B cell (primary cell): ENCODE data around the gene ZNF84. TPM values are rescaled to one million over a fixed set of nuclear protein-coding genes. Genes with fewer than 3 reads are reported as not detected.

Experiments used
- ATAC-seq: fragments of 200-7000 bp; cut with Tn5 transposase; one replicate; pipeline ENCODE4 v1.10.0; 2021; ENCODE audit warnings: low read depth, mild to moderate bottlenecking, moderate number of reproducible peaks, moderate library complexity
- CTCF ChIA-PET: fragments of 350-600 bp; sonication (Branson Sonifier 250); formaldehyde crosslinking; loops from one replicate; lab custom pipeline; 2021; ENCODE audit warnings: antibody characterized with exemption, inconsistent platforms; lab: Charles Lee
- POLR2A ChIA-PET: fragments of 350-600 bp; sonication (Branson Sonifier 250); formaldehyde crosslinking; loops from one replicate; lab custom pipeline; 2021; ENCODE audit warnings: antibody characterized with exemption; lab: Charles Lee
- DNase-seq: peaks from one replicate; pipeline ENCODE4 v3.0.0; 2013
- H2AFZ ChIP-seq: 2 replicates; pipeline ENCODE4 v1.6.1; 2012; ENCODE audit warnings: mild to moderate bottlenecking, low read depth, low read length; ENCODE audit not compliant: insufficient read depth, poor library complexity, severe bottlenecking
- H3K27ac ChIP-seq, 2 donors: 1 replicate in 1 of 2; 2 replicates in 1 of 2; pipeline ENCODE4 v1.5.1; 2012 to 2013; ENCODE audit warnings: low read length in 2 of 2, mild to moderate bottlenecking in 2 of 2, moderate library complexity in 1 of 2
- H3K27me3 ChIP-seq, 4 experiments: fragments of 200-600 bp in 1 of 4; sonication (generic) in 1 of 4; replicated peaks in 1 of 4; 1 replicate in 2 of 4; 2 replicates in 2 of 4; pipeline versions ENCODE4 v1.6.1 to v1.7.0; 2013 to 2016; ENCODE audit warnings: low read length in 3 of 4, mild to moderate bottlenecking in 2 of 4, mixed read lengths in 1 of 4, moderate library complexity in 1 of 4; ENCODE audit not compliant: insufficient read depth in 4 of 4, control insufficient read depth in 3 of 4; ENCODE audit errors: control extremely low read depth in 1 of 4
- H3K36me3 ChIP-seq, 2 experiments: replicated peaks in 1 of 2; 1 replicate in 1 of 2; 2 replicates in 1 of 2; pipeline versions ENCODE4 v1.6.1 to v1.7.1; 2013; ENCODE audit warnings: low read length in 1 of 2; ENCODE audit not compliant: insufficient read depth in 2 of 2, control insufficient read depth in 1 of 2; ENCODE audit errors: control extremely low read depth in 1 of 2, extremely low read depth in 1 of 2
- H3K4me1 ChIP-seq, 2 donors: fragments of 200-600 bp in 1 of 2; sonication (generic) in 1 of 2; 1 replicate in 1 of 2; 2 replicates in 1 of 2; pipeline versions ENCODE4 v1.5.1 to v1.6.1; 2013 to 2017; ENCODE audit warnings: low read length in 2 of 2; ENCODE audit not compliant: control insufficient read depth in 2 of 2, insufficient read depth in 2 of 2
- H3K4me2 ChIP-seq: replicated peaks from 2 replicates; pipeline ENCODE3; 2012; ENCODE audit warnings: mild to moderate bottlenecking, low read depth, low read length; ENCODE audit not compliant: poor library complexity, severe bottlenecking
- H3K4me3 ChIP-seq, 5 experiments: fragments of 200-600 bp in 1 of 5; sonication (generic) in 1 of 5; 1 replicate in 3 of 5; 2 replicates in 2 of 5; pipeline versions ENCODE4 v1.5.1 to v1.7.0; 2011 to 2016; ENCODE audit warnings: low read length in 4 of 5, mild to moderate bottlenecking in 4 of 5, low read depth in 2 of 5, control low read depth in 1 of 5, moderate library complexity in 1 of 5; ENCODE audit not compliant: insufficient read depth in 1 of 5; ENCODE audit errors: control extremely low read depth in 1 of 5, extremely low read depth in 1 of 5
- H3K79me2 ChIP-seq: fragments of 200-600 bp; sonication (generic); one replicate; pipeline ENCODE4 v1.6.0; 2016; ENCODE audit warnings: low read length; ENCODE audit not compliant: control insufficient read depth, insufficient read depth
- H3K9ac ChIP-seq: fragments of 200-600 bp; sonication (generic); 2 replicates; pipeline ENCODE4 v1.6.1; 2017; ENCODE audit warnings: mild to moderate bottlenecking, low read length, moderate library complexity
- H3K9me3 ChIP-seq, 3 donors: one replicate each; pipeline versions ENCODE4 v1.6.1 to v1.7.1; 2013; ENCODE audit warnings: low read length in 2 of 3; ENCODE audit not compliant: control insufficient read depth in 2 of 3, insufficient read depth in 1 of 3; ENCODE audit errors: control extremely low read depth in 1 of 3
- H4K20me1 ChIP-seq: 2 replicates; pipeline ENCODE4 v1.6.0; 2012; ENCODE audit warnings: mild to moderate bottlenecking, low read length; ENCODE audit not compliant: insufficient read depth, control insufficient read depth, poor library complexity, severe bottlenecking
- H3K27ac Mint-ChIP-seq: one replicate; pipeline ENCODE4 v1.8.0; 2021; ENCODE audit warnings: mixed read lengths
- H3K27me3 Mint-ChIP-seq: one replicate; pipeline ENCODE4 v1.8.0; 2021; ENCODE audit warnings: mixed read lengths
- H3K4me1 Mint-ChIP-seq: one replicate; pipeline ENCODE4 v1.8.0; 2021; ENCODE audit warnings: mixed read lengths
- H3K4me3 Mint-ChIP-seq: one replicate; pipeline ENCODE4 v1.8.0; 2021; ENCODE audit warnings: mixed read lengths
- H3K9me3 Mint-ChIP-seq: one replicate; pipeline ENCODE4 v1.8.0; 2022; ENCODE audit warnings: mixed read lengths; ENCODE audit not compliant: insufficient read depth
- EZH2 ChIP-seq: IDR thresholded peaks from 2 replicates; pipeline ENCODE4 v1.6.1; 2012; ENCODE audit warnings: borderline replicate concordance, low read depth, mild to moderate bottlenecking, moderate library complexity, low read length; ENCODE audit not compliant: insufficient read depth, poor library complexity, severe bottlenecking
- WGBS: methylation state at CpG from one replicate; pipeline ENCODE4 v1.1.5; 2013; ENCODE audit warnings: missing lambda C conversion rate; ENCODE audit not compliant: insufficient coverage; 5-methylcytosine and 5-hydroxymethylcytosine counted together
- intact Hi-C: fragments of 100-400 bp; cut with micrococcal nuclease; formaldehyde crosslinking; loops from one replicate; pipeline ENCODE4 v1.10.0; 2022
- polyA plus RNA-seq: library from polyadenylated mRNA; depleted of rRNA; stranded (reverse); fragments of >200 nt; gene quantifications from 2 replicates; pipeline ENCODE4 v1.2.3, GENCODE V29; 2012
- total RNA-seq, 2 donors: library from RNA; stranded (reverse); fragments of 120-200 nt in 1 of 2; gene quantifications; 1 replicate in 1 of 2; 2 replicates in 1 of 2; pipeline versions ENCODE4 v1.2.3 to v1.2.4, GENCODE V29; 2013 to 2022
- TF ChIP-seq, protein P1 (sequence below): fragments of 200-600 bp; IDR thresholded peaks from one replicate; pipeline ENCODE4 v1.8.0; 2022; ENCODE audit warnings: antibody characterized with exemption, mild to moderate bottlenecking

The ZNF84 gene
- total and polyA plus RNA-seq, 2 donors (not counting 1 experiment from before 2014, with no cell fraction given) = 17.6 to 48.4 TPM

DNA sequence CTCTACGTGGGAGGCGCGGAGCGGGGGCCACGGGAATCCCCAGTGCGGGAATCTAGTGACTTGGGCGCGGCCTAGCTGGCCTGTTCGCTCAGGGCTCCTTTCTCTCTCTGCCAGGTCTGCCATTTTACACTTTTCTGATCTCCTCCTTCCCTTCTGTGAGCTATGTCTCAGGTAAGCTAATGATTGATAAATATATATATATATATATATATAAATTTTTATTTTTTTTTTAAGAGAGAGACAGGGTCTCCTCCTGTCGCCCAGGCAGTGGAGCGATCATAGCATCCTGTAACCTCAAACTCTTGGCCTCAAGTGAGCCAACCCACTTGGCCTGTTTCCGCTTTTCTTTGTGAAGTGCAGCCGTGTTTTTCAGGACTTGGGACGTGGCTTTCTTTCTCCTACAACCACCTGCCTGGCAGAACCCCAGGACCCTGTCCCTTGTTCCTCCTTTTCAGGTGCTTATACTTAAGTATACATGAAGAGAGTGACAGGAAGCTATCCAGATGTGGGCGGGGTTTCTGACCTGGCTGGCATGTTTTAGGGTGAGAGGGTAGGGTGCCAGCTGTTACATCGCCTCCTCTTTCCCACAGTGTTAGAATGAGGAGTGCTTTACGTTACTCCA lies 44.0 kb downstream of the ZNF84 start:
- ATAC-seq (no peak), DNase-seq (peak; percentile 47)
- 15% methylated on average over 10 of the region's 17 CpGs for WGBS
- Mint-ChIP-seq H3K4me1 (peaks cover 8% of the 10 kb centered on the region), H3K9me3 (peaks cover 27% of the 10 kb centered on the region), H3K4me3 (no peak overlapping the region), H3K27me3 (no peaks in the 10 kb centered on the region), H3K27ac (no peak overlapping the region)
- ChIA-PET POLR2A (interaction anchor here (0.6 to 0.8 kb wide), 4 partner anchors 23 to 250 kb away, joined by 3 to 5 read pairs (median 3); partner anchors contain the start of gene ZNF268), CTCF (no interaction called here)
- Histone ChIP-seq H4K20me1 (no peaks in the 10 kb centered on the region), H3K27me3 (no peaks in the 10 kb centered on the region), H3K27ac (peak overlapping the region; percentile 99), H2AFZ (peak overlapping the region; percentile 84), H3K9me3 (peaks cover 30 to 76% (median 62%) of the 10 kb centered on the region in 3 donors), H3K4me2 (peak overlapping the region; percentile 81), H3K4me3 (peak overlapping the region; percentile 28 to 95 (median 84)), H3K4me1 (peaks cover 12 to 15% of the 10 kb centered on the region in 2 donors), H3K36me3 (peaks cover 17 to 35% of the 10 kb centered on the region in 2 experiments), H3K79me2 (peaks cover 12% of the 10 kb centered on the region), H3K9ac (peak overlapping the region; percentile 98)
- TF ChIP-seq, protein P1, sequence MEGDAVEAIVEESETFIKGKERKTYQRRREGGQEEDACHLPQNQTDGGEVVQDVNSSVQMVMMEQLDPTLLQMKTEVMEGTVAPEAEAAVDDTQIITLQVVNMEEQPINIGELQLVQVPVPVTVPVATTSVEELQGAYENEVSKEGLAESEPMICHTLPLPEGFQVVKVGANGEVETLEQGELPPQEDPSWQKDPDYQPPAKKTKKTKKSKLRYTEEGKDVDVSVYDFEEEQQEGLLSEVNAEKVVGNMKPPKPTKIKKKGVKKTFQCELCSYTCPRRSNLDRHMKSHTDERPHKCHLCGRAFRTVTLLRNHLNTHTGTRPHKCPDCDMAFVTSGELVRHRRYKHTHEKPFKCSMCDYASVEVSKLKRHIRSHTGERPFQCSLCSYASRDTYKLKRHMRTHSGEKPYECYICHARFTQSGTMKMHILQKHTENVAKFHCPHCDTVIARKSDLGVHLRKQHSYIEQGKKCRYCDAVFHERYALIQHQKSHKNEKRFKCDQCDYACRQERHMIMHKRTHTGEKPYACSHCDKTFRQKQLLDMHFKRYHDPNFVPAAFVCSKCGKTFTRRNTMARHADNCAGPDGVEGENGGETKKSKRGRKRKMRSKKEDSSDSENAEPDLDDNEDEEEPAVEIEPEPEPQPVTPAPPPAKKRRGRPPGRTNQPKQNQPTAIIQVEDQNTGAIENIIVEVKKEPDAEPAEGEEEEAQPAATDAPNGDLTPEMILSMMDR = no peak
- no peak for TF ChIP-seq EZH2
- intact Hi-C loops = no loop called here

DNA sequence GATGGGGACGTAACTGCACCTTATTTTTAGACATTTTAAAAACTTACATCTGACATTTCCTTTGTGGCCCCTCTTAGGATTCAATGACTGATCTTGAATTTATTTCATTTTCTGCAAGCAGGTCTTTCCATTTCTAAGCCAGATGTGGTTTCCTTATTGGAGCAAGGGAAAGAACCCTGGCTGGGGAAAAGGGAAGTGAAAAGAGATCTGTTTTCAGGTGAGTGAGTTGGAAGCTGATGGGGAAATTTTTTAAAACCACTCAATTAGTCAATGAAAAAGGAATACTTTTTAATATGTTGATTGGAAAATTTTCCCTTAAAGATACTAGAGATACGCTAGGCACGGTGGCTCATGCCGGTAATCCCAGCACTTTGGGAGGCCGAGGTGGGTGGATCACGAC lies 46.0 kb downstream of the ZNF84 start:
- no peak overlapping the region for H3K9ac ChIP-seq
- no peaks in the 10 kb centered on the region for H4K20me1 ChIP-seq
- peaks cover 12 to 15% of the 10 kb centered on the region in 2 donors for H3K4me1 ChIP-seq
- DNase-seq (peak; percentile 18), ATAC-seq (no peak)
- no peaks in the 10 kb centered on the region for H3K27me3 ChIP-seq
- no peak overlapping the region for H2AFZ ChIP-seq
- CTCF ChIA-PET = no interaction called here
- no peak overlapping the region for H3K4me2 ChIP-seq
- peaks cover 23 to 54% of the 10 kb centered on the region in 2 experiments for H3K36me3 ChIP-seq
- POLR2A ChIA-PET = no interaction called here
- Mint-ChIP-seq H3K4me1 (peaks cover 8% of the 10 kb centered on the region), H3K27ac (no peak overlapping the region), H3K4me3 (no peak overlapping the region), H3K27me3 (no peaks in the 10 kb centered on the region), H3K9me3 (peaks cover 28% of the 10 kb centered on the region)
- WGBS = 100% methylated on average over 4 of the region's 6 CpGs
- no peak overlapping the region for H3K27ac ChIP-seq
- peaks cover 12% of the 10 kb centered on the region for H3K79me2 ChIP-seq
- H3K4me3 ChIP-seq = peak overlapping the region in 1 of 5 experiments; percentile 5
- intact Hi-C loops = no loop called here
- TF ChIP-seq EZH2 = no peak
- TF ChIP-seq, protein P1 = no peak
- peaks cover 31 to 75% (median 54%) of the 10 kb centered on the region in 3 donors for H3K9me3 ChIP-seq
